ENCODE data around the gene ARHGEF17. TPM values are rescaled to one million over a fixed set of nuclear protein-coding genes. Genes with fewer than 3 reads are reported as not detected.
A peak's percentile ranks its signal among the peaks of the same experiment; 100 is the strongest.

Gene ARHGEF17
- total RNA-seq, 2 donors from 2014 or later = 0.06 to 0.42 TPM

- Mint-ChIP-seq H3K4me1 (no peaks in the 10 kb centered on the region), H3K36me3 (ENCODE audit: low read depth) (no peaks in the 10 kb centered on the region), H3K9me3 (no peaks in the 10 kb centered on the region), H3K27ac (no peak overlapping the region), H3K27me3 (no peaks in the 10 kb centered on the region), H3K4me3 (no peak overlapping the region)
- no peak for ATAC-seq (replicated peaks)
Measured at GRCh38 chr11:73322382-73323306, 14.6 kb downstream of the ARHGEF17 start.

DNA sequence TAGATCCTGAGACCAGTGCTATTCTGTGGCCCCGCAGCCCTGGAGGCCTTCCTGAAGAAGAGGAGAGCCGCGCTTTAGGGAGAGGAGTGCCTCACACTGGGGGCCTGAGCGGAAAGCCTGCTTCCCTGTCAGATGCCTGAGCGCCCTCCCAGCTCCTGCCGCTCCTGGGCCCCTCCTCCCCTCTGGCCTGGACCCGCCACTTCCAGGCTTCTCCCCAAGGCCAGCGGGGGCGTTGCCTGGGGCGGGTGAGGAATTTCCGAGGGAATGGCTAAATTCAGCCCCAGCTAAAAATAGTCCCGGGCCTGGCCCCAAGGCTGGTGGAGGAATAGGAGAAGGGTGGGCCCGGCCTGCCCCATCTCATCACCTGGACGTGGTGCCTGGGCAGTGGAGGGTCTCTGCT lies 15.4 kb downstream of the ARHGEF17 start:
- ATAC-seq (replicated peaks) = no peak
- H3K27me3 Mint-ChIP-seq = no peaks in the 10 kb centered on the region
- no peak overlapping the region for H3K27ac Mint-ChIP-seq
- no peaks in the 10 kb centered on the region for H3K36me3 Mint-ChIP-seq (ENCODE audit: low read depth)
- H3K4me1 Mint-ChIP-seq = no peaks in the 10 kb centered on the region
- H3K4me3 Mint-ChIP-seq = no peak overlapping the region
- H3K9me3 Mint-ChIP-seq = no peaks in the 10 kb centered on the region

DNA sequence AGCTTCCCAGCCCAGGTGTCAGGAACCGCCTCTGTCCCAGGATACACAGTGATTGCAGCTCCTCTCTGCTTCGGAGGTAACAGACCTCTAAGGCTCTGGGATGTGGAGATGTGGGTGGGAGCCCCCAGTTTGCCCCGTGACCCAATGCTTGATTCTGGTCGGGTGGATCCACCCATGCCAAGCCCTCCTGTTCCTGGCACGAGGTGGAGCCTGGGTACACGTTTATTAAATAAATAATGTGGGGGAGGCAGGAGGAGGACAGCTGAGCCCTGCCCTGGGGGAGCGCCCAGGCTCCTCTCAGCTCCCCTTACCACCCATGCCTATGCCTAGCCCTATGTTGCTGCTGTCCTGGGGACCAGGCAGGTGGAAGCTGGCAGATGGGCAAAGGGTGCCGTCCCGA lies 16.0 kb downstream of the ARHGEF17 start:
- H3K4me3 Mint-ChIP-seq = no peak overlapping the region
- no peaks in the 10 kb centered on the region for H3K27me3 Mint-ChIP-seq
- H3K4me1 Mint-ChIP-seq = no peaks in the 10 kb centered on the region
- ATAC-seq (replicated peaks) = no peak
- H3K9me3 Mint-ChIP-seq = no peaks in the 10 kb centered on the region
- H3K27ac Mint-ChIP-seq = peak overlapping the region; percentile 32
- H3K36me3 Mint-ChIP-seq (ENCODE audit: low read depth) = no peaks in the 10 kb centered on the region

GRCh38 chr11:73324665-73325035 lies 16.6 kb downstream of the ARHGEF17 start:
- ATAC-seq (replicated peaks) = no peak
- H3K4me1 Mint-ChIP-seq = no peaks in the 10 kb centered on the region
- H3K27ac Mint-ChIP-seq = peak overlapping the region; percentile 32
- no peaks in the 10 kb centered on the region for H3K27me3 Mint-ChIP-seq
- no peaks in the 10 kb centered on the region for H3K9me3 Mint-ChIP-seq
- H3K36me3 Mint-ChIP-seq (ENCODE audit: low read depth) = no peaks in the 10 kb centered on the region
- H3K4me3 Mint-ChIP-seq = no peak overlapping the region

DNA sequence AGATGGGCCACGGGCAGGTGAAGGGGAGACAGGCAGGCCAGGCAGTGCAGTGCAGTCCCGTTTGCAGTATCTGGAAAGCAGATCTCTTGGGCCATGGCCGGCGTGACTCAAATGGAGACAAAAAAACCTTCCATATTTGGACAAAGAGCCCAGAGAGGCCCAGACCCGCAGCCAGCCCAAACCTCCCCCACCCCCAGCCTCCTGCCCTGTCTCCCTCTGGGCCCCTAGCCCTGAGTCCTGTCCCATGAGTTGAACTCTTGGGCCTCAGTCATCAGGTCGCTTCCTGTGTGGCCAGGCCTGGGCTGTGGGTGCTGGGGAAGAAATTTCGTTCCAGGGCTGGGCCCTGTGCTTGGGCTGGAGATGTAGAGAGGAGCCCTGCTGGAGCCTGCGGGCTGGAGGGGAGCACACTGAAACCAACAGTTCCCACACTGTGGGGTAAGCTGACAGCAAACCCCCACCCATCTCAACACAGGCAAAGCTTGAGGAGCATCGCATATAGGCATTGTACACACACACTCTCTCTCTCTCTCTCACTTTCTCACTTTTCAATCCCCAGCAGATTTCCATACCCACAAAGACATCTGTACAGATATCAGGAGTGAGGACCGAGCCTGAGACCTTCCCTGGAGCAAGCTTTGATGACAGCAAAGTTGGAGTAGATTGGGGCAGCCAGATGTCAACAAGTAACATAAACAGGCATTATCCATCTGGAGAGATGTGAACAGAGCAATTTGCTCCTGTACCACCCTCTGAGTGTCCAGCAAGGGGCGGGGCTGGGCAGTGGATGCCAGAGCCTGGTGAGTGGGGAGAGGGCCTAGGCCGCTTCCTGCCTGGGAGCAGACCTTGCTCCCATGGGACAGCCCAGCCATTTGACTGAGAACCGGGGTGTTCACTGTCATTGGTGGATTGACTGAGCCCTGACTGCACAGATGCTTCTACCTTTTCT lies 17.2 kb downstream of the ARHGEF17 start:
- Mint-ChIP-seq H3K4me1 (no peaks in the 10 kb centered on the region), H3K4me3 (no peak overlapping the region), H3K27ac (peak overlapping the region; percentile 32), H3K27me3 (no peaks in the 10 kb centered on the region), H3K36me3 (ENCODE audit: low read depth) (no peaks in the 10 kb centered on the region), H3K9me3 (no peaks in the 10 kb centered on the region)
- peak; percentile 56 for ATAC-seq (replicated peaks)

DNA sequence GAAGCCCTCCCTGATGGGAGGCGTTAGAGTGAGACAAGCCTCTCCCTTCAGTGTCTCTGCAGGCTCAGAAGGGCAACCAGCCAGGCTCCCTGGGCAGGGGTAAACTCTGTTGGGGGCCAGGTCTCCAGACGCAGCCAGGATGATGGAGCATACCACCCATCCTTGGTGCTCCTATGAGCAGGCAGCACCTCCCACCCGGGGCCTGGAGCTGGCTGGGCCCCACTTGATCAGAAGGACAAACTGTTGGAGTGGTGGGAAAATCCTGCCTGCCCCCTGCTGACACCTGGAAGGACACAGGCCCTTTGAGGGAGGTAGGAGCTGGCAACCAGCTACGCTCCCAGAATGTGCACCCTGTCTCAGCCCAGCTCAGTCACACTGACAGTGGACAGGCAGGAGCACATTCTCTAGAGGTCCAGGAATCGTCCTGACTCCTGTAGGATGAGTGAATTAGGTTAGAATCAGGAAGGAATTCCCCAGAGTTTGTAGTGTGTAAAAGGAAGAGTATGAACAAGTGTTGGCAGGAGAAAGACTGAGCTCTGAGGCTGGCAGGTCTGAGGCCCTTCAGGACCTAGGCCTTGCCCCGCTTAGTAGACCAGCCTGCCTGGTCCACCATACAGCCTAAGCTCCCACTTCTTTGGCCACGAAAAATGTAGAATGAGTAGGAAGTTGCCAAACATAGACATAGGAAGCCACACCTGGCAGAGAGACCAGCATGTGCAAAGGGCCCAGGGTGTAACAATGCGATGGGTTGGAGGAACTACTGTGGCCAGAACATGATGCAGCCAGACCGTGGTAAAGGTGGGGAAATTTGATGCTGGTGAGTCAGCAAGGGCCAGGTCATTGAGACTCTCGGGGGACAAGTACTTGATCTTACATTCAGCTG lies 19.1 kb downstream of the ARHGEF17 start:
- no peaks in the 10 kb centered on the region for H3K4me1 Mint-ChIP-seq
- ATAC-seq (replicated peaks) = peak; percentile 68
- H3K4me3 Mint-ChIP-seq = no peak overlapping the region
- no peaks in the 10 kb centered on the region for H3K36me3 Mint-ChIP-seq (ENCODE audit: low read depth)
- no peak overlapping the region for H3K27ac Mint-ChIP-seq
- no peaks in the 10 kb centered on the region for H3K9me3 Mint-ChIP-seq
- no peaks in the 10 kb centered on the region for H3K27me3 Mint-ChIP-seq

DNA sequence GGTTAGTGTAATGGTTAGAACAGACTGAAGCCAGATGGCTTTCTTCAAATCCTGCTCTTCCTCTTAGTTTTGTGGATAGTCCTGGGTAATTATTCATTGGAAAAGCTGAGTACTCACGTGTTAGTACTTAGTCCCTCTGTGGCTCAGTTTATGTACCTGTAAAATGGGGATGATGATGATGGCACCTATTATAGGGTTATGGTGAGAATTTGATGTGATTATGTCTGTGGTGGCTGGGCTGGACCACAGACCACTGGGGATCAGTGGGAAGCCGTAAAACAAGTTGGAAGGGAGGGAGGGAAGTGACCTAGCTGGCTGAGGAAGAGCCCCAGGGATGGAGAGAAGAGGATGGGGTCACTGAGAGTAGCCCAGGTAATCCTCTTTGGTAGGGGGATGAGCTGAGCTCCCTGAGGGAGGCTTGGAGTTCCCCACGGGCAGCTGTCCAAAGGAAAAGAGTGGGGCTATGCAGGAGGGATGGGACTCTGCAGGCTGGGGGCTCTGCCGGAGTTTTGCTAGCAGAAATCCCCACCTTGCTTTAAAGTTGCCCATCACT lies 19.8 kb downstream of the ARHGEF17 start:
- Mint-ChIP-seq H3K36me3 (ENCODE audit: low read depth) (no peaks in the 10 kb centered on the region), H3K9me3 (no peaks in the 10 kb centered on the region), H3K4me1 (no peaks in the 10 kb centered on the region), H3K27ac (no peak overlapping the region), H3K4me3 (no peak overlapping the region), H3K27me3 (no peaks in the 10 kb centered on the region)
- no peak for ATAC-seq (replicated peaks)

- H3K36me3 Mint-ChIP-seq (ENCODE audit: low read depth) = no peaks in the 10 kb centered on the region
- H3K9me3 Mint-ChIP-seq = no peaks in the 10 kb centered on the region
- ATAC-seq (replicated peaks) = no peak
- H3K27me3 Mint-ChIP-seq = no peaks in the 10 kb centered on the region
- no peaks in the 10 kb centered on the region for H3K4me1 Mint-ChIP-seq
- H3K4me3 Mint-ChIP-seq = no peak overlapping the region
- no peak overlapping the region for H3K27ac Mint-ChIP-seq
Measured at GRCh38 chr11:73330569-73331093, 22.6 kb downstream of the ARHGEF17 start.

DNA sequence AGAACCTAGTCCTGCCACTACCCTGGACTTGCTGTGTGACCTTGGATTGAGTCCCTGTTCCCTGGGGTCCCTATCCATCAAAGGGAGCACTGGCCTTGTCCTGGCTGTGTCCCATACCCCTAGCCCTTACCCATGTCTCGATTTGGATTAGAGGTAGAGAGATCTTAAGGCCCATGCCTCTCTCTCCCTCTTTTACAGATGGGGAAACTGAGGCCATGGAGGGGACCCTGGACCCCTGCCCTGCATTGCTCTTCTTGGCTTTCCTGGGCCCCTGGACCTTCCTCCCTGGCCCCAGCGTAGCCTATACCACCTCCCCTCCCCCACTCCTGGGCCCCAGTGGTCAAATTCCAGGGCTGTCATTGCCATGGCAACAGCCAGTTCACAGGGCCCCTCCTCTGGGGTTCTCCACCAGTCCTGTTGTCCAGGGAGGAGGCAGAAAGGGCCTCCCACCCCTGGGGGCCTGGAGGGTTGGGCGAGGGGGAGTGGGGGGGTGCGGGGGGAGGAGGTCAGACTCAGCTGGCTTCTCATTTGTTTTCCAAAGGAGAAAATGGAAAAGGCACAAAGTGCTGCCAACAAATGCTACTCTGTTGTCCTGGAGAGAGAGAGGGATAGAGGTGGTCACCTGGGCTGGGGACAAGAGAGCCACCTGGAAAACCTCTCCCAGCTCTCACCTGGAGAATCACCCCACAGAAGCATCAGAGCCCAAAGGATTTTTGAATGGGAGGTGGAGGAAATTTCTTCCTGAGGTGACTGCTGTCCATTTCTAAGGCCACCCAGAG lies 23.3 kb downstream of the ARHGEF17 start:
- H3K4me3 Mint-ChIP-seq = no peak overlapping the region
- no peaks in the 10 kb centered on the region for H3K27me3 Mint-ChIP-seq
- H3K4me1 Mint-ChIP-seq = no peaks in the 10 kb centered on the region
- H3K9me3 Mint-ChIP-seq = no peaks in the 10 kb centered on the region
- H3K36me3 Mint-ChIP-seq (ENCODE audit: low read depth) = no peaks in the 10 kb centered on the region
- no peak overlapping the region for H3K27ac Mint-ChIP-seq
- ATAC-seq (replicated peaks) = no peak

GRCh38 chr11:73333173-73333572 lies 25.1 kb downstream of the ARHGEF17 start:
- no peaks in the 10 kb centered on the region for H3K4me1 Mint-ChIP-seq
- H3K4me3 Mint-ChIP-seq = no peak overlapping the region
- no peaks in the 10 kb centered on the region for H3K9me3 Mint-ChIP-seq
- H3K27me3 Mint-ChIP-seq = no peaks in the 10 kb centered on the region
- H3K27ac Mint-ChIP-seq = no peak overlapping the region
- H3K36me3 Mint-ChIP-seq (ENCODE audit: low read depth) = no peaks in the 10 kb centered on the region
- no peak for ATAC-seq (replicated peaks)

DNA sequence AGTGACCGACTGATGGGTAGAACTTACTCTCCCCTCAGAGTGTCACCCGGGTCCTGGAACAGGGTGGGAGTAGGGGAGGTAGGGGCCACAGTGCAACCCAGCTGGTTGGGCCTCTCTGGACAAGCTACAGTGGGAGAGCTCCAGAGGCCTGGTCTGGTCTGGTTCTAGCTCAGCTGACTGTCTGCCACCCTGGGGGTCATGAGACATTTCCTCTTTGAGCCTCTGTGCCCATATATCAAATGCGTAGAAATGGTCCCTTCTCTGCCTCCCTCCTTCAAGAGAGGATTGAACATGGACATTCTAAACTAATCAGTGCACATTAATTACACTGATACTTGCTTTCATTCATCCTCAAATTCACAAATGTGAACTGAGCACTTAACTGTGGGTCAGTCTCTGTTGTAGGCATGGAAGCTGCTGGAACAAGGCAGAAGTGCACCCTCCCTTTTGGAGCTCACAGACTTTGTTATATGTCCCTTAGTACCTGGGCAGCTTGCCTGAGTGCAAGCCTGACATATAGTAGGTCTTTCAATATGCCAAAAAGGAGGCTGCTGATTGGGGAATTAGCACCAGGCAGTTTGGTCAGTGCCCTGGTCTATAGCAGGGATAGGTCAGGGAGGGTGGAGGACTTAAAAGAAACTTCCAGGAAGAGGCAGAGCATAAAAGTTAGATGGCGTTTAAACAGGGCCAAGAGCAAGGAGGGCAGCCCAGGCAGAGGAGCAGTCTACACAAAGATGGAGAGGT lies 25.7 kb downstream of the ARHGEF17 start:
- H3K27me3 Mint-ChIP-seq = no peaks in the 10 kb centered on the region
- H3K4me1 Mint-ChIP-seq = no peaks in the 10 kb centered on the region
- no peak overlapping the region for H3K4me3 Mint-ChIP-seq
- H3K36me3 Mint-ChIP-seq (ENCODE audit: low read depth) = no peaks in the 10 kb centered on the region
- ATAC-seq (replicated peaks) = no peak
- no peaks in the 10 kb centered on the region for H3K9me3 Mint-ChIP-seq
- no peak overlapping the region for H3K27ac Mint-ChIP-seq

GRCh38 chr11:73334384-73335203 lies 26.5 kb downstream of the ARHGEF17 start:
- no peaks in the 10 kb centered on the region for H3K27me3 Mint-ChIP-seq
- no peak overlapping the region for H3K27ac Mint-ChIP-seq
- no peak for ATAC-seq (replicated peaks)
- H3K36me3 Mint-ChIP-seq (ENCODE audit: low read depth) = no peaks in the 10 kb centered on the region
- H3K4me3 Mint-ChIP-seq = no peak overlapping the region
- H3K4me1 Mint-ChIP-seq = no peaks in the 10 kb centered on the region
- no peaks in the 10 kb centered on the region for H3K9me3 Mint-ChIP-seq
